Suprapubic skin (tissue), 4 donors: ENCODE results near the gene DGKH. TPM values are rescaled to one million over a fixed set of nuclear protein-coding genes. Genes with fewer than 3 reads are reported as not detected.

Experiments used
- DNase-seq, 2 donors: peaks; one replicate each; pipeline ENCODE4 v3.0.0-alpha.2; 2019; ENCODE audit warnings: low spot score in 2 of 2
- H3K27ac ChIP-seq: fragments of 200-600 bp; sonication (generic); one replicate; pipeline ENCODE4 v1.5.1; 2019
- H3K27me3 ChIP-seq: fragments of 200-600 bp; sonication (generic); one replicate; pipeline ENCODE4 v1.5.1; 2019
- H3K36me3 ChIP-seq: fragments of 200-600 bp; sonication (generic); one replicate; pipeline ENCODE4 v1.5.1; 2019
- H3K4me1 ChIP-seq: fragments of 200-600 bp; sonication (generic); one replicate; pipeline ENCODE4 v1.5.1; 2019
- H3K4me3 ChIP-seq: fragments of 200-600 bp; sonication (generic); one replicate; pipeline ENCODE4 v1.5.1; 2019; ENCODE audit warnings: mild to moderate bottlenecking
- H3K9me3 ChIP-seq: fragments of 200-600 bp; sonication (generic); one replicate; pipeline ENCODE4 v1.5.1; 2019
- CTCF ChIP-seq, 2 donors: fragments of 200-600 bp in 1 of 2; fragments of 450-650 bp in 1 of 2; sonication (generic) in 1 of 2; IDR thresholded peaks; one replicate each; pipeline ENCODE4 v1.5.1; 2016 to 2019; ENCODE audit warnings: antibody characterized with exemption in 2 of 2, mild to moderate bottlenecking in 1 of 2, moderate library complexity in 1 of 2
- EP300 ChIP-seq: sonication (generic); formaldehyde crosslinking; IDR thresholded peaks from one replicate; pipeline ENCODE4 v1.6.1; 2017; ENCODE audit warnings: antibody characterized with exemption
- POLR2A ChIP-seq, 2 donors: fragments of 450-650 bp; IDR thresholded peaks; one replicate each; pipeline ENCODE4 v1.6.1; 2017; ENCODE audit warnings: antibody characterized with exemption in 2 of 2, mild to moderate bottlenecking in 2 of 2, moderate library complexity in 2 of 2
- POLR2AphosphoS5 ChIP-seq, 3 donors: sonication (generic); formaldehyde crosslinking; IDR thresholded peaks; one replicate each; pipeline ENCODE4 v1.6.1; 2017; ENCODE audit warnings: antibody characterized with exemption in 3 of 3
- WGBS: methylation state at CpG from one replicate; pipeline ENCODE4 v1.1.5; 2018; 5-methylcytosine and 5-hydroxymethylcytosine counted together
- total RNA-seq, 4 donors: library from RNA; depleted of rRNA; stranded (reverse); fragments of >200 nt; gene quantifications; one replicate each; pipeline ENCODE4 v1.1.0, GENCODE V29; 2016

Gene DGKH
- total RNA-seq, 4 donors from 2014 or later: 14.8 to 28.0 (median 16.9) TPM

GRCh38 chr13:42258747-42259146, 210.3 kb downstream of the DGKH start:
- no peaks in the 10 kb centered on the region for H3K27me3 ChIP-seq
- no peak overlapping the region for H3K4me3 ChIP-seq
- H3K27ac ChIP-seq: no peak overlapping the region
- no peaks in the 10 kb centered on the region for H3K9me3 ChIP-seq
- WGBS: 79% methylated on average over 5 of the region's 5 CpGs
- TF ChIP-seq EP300 (no peak), CTCF (IDR thresholded peaks at IDR 0.05) (no peak), POLR2AphosphoS5 (IDR thresholded peaks at IDR 0.05) (no peak), POLR2A (IDR thresholded peaks at IDR 0.05) (no peak)
- H3K36me3 ChIP-seq: no peaks in the 10 kb centered on the region
- no peak for DNase-seq
- no peaks in the 10 kb centered on the region for H3K4me1 ChIP-seq

- no peaks in the 10 kb centered on the region for H3K27me3 ChIP-seq
- no peak overlapping the region for H3K27ac ChIP-seq
- DNase-seq: no peak
- 80% methylated on average over 4 of the region's 4 CpGs for WGBS
- H3K4me3 ChIP-seq: no peak overlapping the region
- H3K4me1 ChIP-seq: no peaks in the 10 kb centered on the region
- TF ChIP-seq EP300 (no peak), CTCF (IDR thresholded peaks at IDR 0.05) (no peak), POLR2A (IDR thresholded peaks at IDR 0.05) (no peak)
- H3K36me3 ChIP-seq: no peaks in the 10 kb centered on the region
- H3K9me3 ChIP-seq: no peaks in the 10 kb centered on the region
Measured at GRCh38 chr13:42259515-42259914, 211.1 kb downstream of the DGKH start.

GRCh38 chr13:42260903-42261654, 212.6 kb downstream of the DGKH start:
- TF ChIP-seq POLR2AphosphoS5 (IDR thresholded peaks at IDR 0.05): no peak
- TF ChIP-seq CTCF (IDR thresholded peaks at IDR 0.05): no peak
- H3K4me1 ChIP-seq: no peaks in the 10 kb centered on the region
- H3K27ac ChIP-seq: no peak overlapping the region
- no peaks in the 10 kb centered on the region for H3K36me3 ChIP-seq
- H3K9me3 ChIP-seq: no peaks in the 10 kb centered on the region
- no peak overlapping the region for H3K4me3 ChIP-seq
- DNase-seq: no peak
- no peaks in the 10 kb centered on the region for H3K27me3 ChIP-seq
- 83% methylated on average over 8 of the region's 8 CpGs for WGBS

GRCh38 chr13:42266473-42266872, 218.0 kb downstream of the DGKH start:
- no peak for DNase-seq
- 53% methylated on average over 3 of the region's 3 CpGs for WGBS
- H3K27ac ChIP-seq: no peak overlapping the region
- H3K4me3 ChIP-seq: no peak overlapping the region
- H3K9me3 ChIP-seq: no peaks in the 10 kb centered on the region
- no peaks in the 10 kb centered on the region for H3K27me3 ChIP-seq
- TF ChIP-seq EP300: no peak
- TF ChIP-seq POLR2AphosphoS5 (IDR thresholded peaks at IDR 0.05): no peak
- TF ChIP-seq POLR2A (IDR thresholded peaks at IDR 0.05): no peak
- no peak for TF ChIP-seq CTCF (IDR thresholded peaks at IDR 0.05)
- no peaks in the 10 kb centered on the region for H3K36me3 ChIP-seq
- peaks cover 6% of the 10 kb centered on the region for H3K4me1 ChIP-seq

- H3K27ac ChIP-seq: no peak overlapping the region
- 95% methylated on average over 6 of the region's 6 CpGs for WGBS
- no peaks in the 10 kb centered on the region for H3K36me3 ChIP-seq
- DNase-seq: no peak
- H3K4me3 ChIP-seq: no peak overlapping the region
- H3K9me3 ChIP-seq: no peaks in the 10 kb centered on the region
- H3K4me1 ChIP-seq: peaks cover 33% of the 10 kb centered on the region
- TF ChIP-seq CTCF (IDR thresholded peaks at IDR 0.05) (no peak), POLR2A (IDR thresholded peaks at IDR 0.05) (no peak), POLR2AphosphoS5 (IDR thresholded peaks at IDR 0.05) (no peak), EP300 (no peak)
- no peaks in the 10 kb centered on the region for H3K27me3 ChIP-seq
Measured at GRCh38 chr13:42270160-42270856, 221.9 kb downstream of the DGKH start.
